HEK293T (cell line): ENCODE measurements around the gene EML5.

Source experiments
- ARNT ChIP-seq: fragments of 450-650 bp; IDR thresholded peaks from 2 replicates; pipeline ENCODE4 v1.6.1; 2017; ENCODE audit warnings: mild to moderate bottlenecking
- BHLHE40 ChIP-seq: fragments of 450-650 bp; IDR thresholded peaks from 2 replicates; pipeline ENCODE4 v1.6.1; 2016; ENCODE audit warnings: mild to moderate bottlenecking, moderate library complexity, borderline replicate concordance
- ELF4 ChIP-seq: fragments of 450-650 bp; IDR thresholded peaks from 2 replicates; pipeline ENCODE4 v1.6.1; 2017; ENCODE audit warnings: antibody characterized with exemption
- FOXK2 ChIP-seq: fragments of 450-650 bp; IDR thresholded peaks from 2 replicates; pipeline ENCODE4 v1.6.1; 2016; ENCODE audit warnings: mild to moderate bottlenecking
- FOXM1 ChIP-seq: fragments of 450-650 bp; IDR thresholded peaks from 2 replicates; pipeline ENCODE4 v1.6.1; 2017; ENCODE audit warnings: mild to moderate bottlenecking, borderline replicate concordance
- HDGF ChIP-seq: fragments of 450-650 bp; IDR thresholded peaks from 2 replicates; pipeline ENCODE4 v1.6.1; 2017; ENCODE audit warnings: antibody characterized with exemption, borderline replicate concordance
- L3MBTL2 ChIP-seq: fragments of 450-650 bp; conservative IDR thresholded peaks from 2 replicates; pipeline ENCODE4 v1.6.1; 2016; ENCODE audit warnings: mild to moderate bottlenecking
- LEF1 ChIP-seq: fragments of 450-650 bp; IDR thresholded peaks from 2 replicates; pipeline ENCODE4 v1.6.1; 2017; ENCODE audit warnings: mild to moderate bottlenecking, borderline replicate concordance
- NFRKB ChIP-seq: fragments of 450-650 bp; IDR thresholded peaks from 2 replicates; pipeline ENCODE4 v1.6.1; 2016; ENCODE audit warnings: mild to moderate bottlenecking, moderate library complexity
- SP1 ChIP-seq: fragments of 450-650 bp; IDR thresholded peaks from 2 replicates; pipeline ENCODE4 v1.6.1; 2017
- SUZ12 ChIP-seq: fragments of 450-650 bp; IDR thresholded peaks from 2 replicates; pipeline ENCODE4 v1.6.1; 2016; ENCODE audit warnings: mild to moderate bottlenecking
- TARDBP ChIP-seq: fragments of 450-650 bp; IDR thresholded peaks from 2 replicates; pipeline ENCODE4 v1.6.1; 2016
- TF ChIP-seq, protein P1 (sequence below): fragments of 450-650 bp; IDR thresholded peaks from 2 replicates; pipeline ENCODE4 v1.6.1; 2016

- TF ChIP-seq SUZ12: no peak
- TF ChIP-seq NFRKB: no peak
- no peak for TF ChIP-seq L3MBTL2
- no peak for TF ChIP-seq BHLHE40
- no peak for TF ChIP-seq HDGF
- TF ChIP-seq ELF4: no peak
- no peak for TF ChIP-seq SP1
- TF ChIP-seq LEF1: no peak
- no peak for TF ChIP-seq FOXM1
- TF ChIP-seq FOXK2: no peak
- TF ChIP-seq, protein P1, sequence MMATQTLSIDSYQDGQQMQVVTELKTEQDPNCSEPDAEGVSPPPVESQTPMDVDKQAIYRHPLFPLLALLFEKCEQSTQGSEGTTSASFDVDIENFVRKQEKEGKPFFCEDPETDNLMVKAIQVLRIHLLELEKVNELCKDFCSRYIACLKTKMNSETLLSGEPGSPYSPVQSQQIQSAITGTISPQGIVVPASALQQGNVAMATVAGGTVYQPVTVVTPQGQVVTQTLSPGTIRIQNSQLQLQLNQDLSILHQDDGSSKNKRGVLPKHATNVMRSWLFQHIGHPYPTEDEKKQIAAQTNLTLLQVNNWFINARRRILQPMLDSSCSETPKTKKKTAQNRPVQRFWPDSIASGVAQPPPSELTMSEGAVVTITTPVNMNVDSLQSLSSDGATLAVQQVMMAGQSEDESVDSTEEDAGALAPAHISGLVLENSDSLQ: no peak
- no peak for TF ChIP-seq ARNT
- TF ChIP-seq TARDBP: no peak
Observed at GRCh38 chr14:88710709-88711108, 82.0 kb downstream of the EML5 start.
